HL-60 (cell line): Measurements from ENCODE around the gene FOXO6.

Source experiments
- POLR2AphosphoS5 ChIP-seq: IDR thresholded peaks from 2 replicates; pipeline ENCODE4 v1.6.1; 2012; ENCODE audit warnings: low read depth
- TF ChIP-seq, protein P1 (sequence below): IDR thresholded peaks from one replicate; pipeline ENCODE4 v1.5.1; 2011; ENCODE audit warnings: low read length, control low read depth, inconsistent platforms; ENCODE audit not compliant: insufficient read depth

DNA sequence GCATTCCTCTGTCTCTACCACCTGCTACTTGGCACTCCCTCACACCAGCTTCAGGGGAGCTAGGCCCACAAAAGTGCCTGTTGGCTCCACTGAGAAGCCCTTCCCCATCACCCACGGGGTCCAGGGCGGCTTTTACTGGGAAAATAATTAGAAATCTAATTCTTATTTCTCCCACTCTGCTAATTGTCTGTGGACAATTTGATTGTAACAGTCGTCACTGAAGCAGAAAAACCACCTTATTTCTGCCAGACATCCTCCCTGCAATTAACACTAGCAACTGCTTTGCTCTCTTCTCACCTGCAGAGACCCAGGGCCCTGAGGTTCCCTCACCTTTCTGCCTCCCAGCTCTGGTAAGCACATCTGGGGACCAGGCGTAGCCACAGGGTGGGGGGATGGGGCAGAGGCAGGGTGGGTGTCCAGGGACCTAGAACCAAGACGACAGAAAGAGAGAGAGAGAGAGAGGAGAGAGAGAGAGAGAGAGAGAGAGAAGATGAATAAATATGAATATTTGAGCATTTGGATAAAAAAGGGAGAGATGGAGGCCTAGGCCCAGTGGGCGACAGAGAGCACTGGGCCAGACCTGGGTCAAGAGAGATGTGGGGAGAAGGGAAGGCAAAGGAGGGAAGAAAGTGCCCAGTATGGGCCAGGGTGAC is 32.6 kb downstream of the FOXO6 start:
- TF ChIP-seq POLR2AphosphoS5, result no peak
- TF ChIP-seq, protein P1, sequence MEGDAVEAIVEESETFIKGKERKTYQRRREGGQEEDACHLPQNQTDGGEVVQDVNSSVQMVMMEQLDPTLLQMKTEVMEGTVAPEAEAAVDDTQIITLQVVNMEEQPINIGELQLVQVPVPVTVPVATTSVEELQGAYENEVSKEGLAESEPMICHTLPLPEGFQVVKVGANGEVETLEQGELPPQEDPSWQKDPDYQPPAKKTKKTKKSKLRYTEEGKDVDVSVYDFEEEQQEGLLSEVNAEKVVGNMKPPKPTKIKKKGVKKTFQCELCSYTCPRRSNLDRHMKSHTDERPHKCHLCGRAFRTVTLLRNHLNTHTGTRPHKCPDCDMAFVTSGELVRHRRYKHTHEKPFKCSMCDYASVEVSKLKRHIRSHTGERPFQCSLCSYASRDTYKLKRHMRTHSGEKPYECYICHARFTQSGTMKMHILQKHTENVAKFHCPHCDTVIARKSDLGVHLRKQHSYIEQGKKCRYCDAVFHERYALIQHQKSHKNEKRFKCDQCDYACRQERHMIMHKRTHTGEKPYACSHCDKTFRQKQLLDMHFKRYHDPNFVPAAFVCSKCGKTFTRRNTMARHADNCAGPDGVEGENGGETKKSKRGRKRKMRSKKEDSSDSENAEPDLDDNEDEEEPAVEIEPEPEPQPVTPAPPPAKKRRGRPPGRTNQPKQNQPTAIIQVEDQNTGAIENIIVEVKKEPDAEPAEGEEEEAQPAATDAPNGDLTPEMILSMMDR, result no peak
